Measurements from ENCODE around the gene TMEM232. TPM values are rescaled to one million over a fixed set of nuclear protein-coding genes. Genes with fewer than 3 reads are reported as not detected.

The TMEM232 gene
- total and polyA plus RNA-seq, 9 of the 15 experiments (the other 6 are each of a cell fraction or from before 2014, with no cell fraction given), result 0.09 to 2.2 (median 0.41) TPM

DNA sequence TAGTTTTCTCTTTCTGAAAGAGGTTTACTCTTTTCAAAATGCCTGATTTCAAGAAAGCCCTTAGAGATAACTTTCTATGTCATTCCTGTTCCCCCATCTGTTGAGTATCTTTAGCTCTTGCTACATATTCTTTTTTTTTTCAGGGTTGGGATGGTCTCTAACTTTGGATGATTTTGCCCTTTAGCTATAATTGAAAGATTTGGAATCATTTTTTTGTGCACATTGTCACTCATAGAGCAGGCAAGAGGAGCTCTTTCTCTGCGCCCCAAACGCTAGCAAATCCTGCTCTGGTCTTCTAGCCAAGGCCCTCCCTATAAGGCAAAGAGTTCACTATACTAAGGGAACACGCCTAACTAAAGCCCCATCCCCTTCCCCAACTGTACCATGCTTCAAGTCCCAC is 316.9 kb downstream of the TMEM232 start:
- POLR2A ChIA-PET, result no interaction called here
- TF ChIP-seq, protein P1, sequence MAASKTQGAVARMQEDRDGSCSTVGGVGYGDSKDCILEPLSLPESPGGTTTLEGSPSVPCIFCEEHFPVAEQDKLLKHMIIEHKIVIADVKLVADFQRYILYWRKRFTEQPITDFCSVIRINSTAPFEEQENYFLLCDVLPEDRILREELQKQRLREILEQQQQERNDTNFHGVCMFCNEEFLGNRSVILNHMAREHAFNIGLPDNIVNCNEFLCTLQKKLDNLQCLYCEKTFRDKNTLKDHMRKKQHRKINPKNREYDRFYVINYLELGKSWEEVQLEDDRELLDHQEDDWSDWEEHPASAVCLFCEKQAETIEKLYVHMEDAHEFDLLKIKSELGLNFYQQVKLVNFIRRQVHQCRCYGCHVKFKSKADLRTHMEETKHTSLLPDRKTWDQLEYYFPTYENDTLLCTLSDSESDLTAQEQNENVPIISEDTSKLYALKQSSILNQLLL (CRISPR knock-in tag; IDR thresholded peaks at IDR 0.05; ENCODE audit: borderline replicate concordance), result no peak
- TF ChIP-seq ZBED1 (IDR thresholded peaks at IDR 0.05) (no peak), HDGF (IDR thresholded peaks at IDR 0.05) (no peak), HLTF (IDR thresholded peaks at IDR 0.05) (no peak), ZNF778 (CRISPR knock-in tag; IDR thresholded peaks at IDR 0.05) (no peak), BCL6 (CRISPR knock-in tag; IDR thresholded peaks at IDR 0.05) (no peak), ZNF696 (CRISPR knock-in tag; conservative IDR thresholded peaks at IDR 0.05) (no peak), SREBF1 (IDR thresholded peaks at IDR 0.05; ENCODE audit: borderline replicate concordance, low read depth, low read length) (no peak), TBL1XR1 (IDR thresholded peaks at IDR 0.05; ENCODE audit: low read length in 2 of 2) (no peak), KLF10 (CRISPR knock-in tag; IDR thresholded peaks at IDR 0.05) (no peak), SMARCA4 (IDR thresholded peaks at IDR 0.05) (no peak), HSF4 (CRISPR knock-in tag; IDR thresholded peaks at IDR 0.05; ENCODE audit: borderline replicate concordance) (no peak)
- TF ChIP-seq, protein P2, sequence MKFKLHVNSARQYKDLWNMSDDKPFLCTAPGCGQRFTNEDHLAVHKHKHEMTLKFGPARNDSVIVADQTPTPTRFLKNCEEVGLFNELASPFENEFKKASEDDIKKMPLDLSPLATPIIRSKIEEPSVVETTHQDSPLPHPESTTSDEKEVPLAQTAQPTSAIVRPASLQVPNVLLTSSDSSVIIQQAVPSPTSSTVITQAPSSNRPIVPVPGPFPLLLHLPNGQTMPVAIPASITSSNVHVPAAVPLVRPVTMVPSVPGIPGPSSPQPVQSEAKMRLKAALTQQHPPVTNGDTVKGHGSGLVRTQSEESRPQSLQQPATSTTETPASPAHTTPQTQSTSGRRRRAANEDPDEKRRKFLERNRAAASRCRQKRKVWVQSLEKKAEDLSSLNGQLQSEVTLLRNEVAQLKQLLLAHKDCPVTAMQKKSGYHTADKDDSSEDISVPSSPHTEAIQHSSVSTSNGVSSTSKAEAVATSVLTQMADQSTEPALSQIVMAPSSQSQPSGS (CRISPR knock-in tag; IDR thresholded peaks at IDR 0.05), result no peak
- TF ChIP-seq, protein P3, sequence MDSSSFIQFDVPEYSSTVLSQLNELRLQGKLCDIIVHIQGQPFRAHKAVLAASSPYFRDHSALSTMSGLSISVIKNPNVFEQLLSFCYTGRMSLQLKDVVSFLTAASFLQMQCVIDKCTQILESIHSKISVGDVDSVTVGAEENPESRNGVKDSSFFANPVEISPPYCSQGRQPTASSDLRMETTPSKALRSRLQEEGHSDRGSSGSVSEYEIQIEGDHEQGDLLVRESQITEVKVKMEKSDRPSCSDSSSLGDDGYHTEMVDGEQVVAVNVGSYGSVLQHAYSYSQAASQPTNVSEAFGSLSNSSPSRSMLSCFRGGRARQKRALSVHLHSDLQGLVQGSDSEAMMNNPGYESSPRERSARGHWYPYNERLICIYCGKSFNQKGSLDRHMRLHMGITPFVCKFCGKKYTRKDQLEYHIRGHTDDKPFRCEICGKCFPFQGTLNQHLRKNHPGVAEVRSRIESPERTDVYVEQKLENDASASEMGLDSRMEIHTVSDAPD (CRISPR knock-in tag; IDR thresholded peaks at IDR 0.05), result no peak
- TF ChIP-seq, protein P4, sequence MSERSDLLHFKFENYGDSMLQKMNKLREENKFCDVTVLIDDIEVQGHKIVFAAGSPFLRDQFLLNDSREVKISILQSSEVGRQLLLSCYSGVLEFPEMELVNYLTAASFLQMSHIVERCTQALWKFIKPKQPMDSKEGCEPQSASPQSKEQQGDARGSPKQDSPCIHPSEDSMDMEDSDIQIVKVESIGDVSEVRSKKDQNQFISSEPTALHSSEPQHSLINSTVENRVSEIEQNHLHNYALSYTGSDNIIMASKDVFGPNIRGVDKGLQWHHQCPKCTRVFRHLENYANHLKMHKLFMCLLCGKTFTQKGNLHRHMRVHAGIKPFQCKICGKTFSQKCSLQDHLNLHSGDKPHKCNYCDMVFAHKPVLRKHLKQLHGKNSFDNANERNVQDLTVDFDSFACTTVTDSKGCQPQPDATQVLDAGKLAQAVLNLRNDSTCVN (CRISPR knock-in tag; IDR thresholded peaks at IDR 0.05), result no peak
- TF ChIP-seq, protein P5, sequence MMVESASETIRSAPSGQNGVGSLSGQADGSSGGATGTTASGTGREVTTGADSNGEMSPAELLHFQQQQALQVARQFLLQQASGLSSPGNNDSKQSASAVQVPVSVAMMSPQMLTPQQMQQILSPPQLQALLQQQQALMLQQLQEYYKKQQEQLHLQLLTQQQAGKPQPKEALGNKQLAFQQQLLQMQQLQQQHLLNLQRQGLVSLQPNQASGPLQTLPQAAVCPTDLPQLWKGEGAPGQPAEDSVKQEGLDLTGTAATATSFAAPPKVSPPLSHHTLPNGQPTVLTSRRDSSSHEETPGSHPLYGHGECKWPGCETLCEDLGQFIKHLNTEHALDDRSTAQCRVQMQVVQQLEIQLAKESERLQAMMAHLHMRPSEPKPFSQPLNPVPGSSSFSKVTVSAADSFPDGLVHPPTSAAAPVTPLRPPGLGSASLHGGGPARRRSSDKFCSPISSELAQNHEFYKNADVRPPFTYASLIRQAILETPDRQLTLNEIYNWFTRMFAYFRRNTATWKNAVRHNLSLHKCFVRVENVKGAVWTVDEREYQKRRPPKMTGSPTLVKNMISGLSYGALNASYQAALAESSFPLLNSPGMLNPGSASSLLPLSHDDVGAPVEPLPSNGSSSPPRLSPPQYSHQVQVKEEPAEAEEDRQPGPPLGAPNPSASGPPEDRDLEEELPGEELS (CRISPR knock-in tag; IDR thresholded peaks at IDR 0.05; ENCODE audit: borderline replicate concordance), result no peak

More for the DNA sequence above, 316.9 kb downstream of the TMEM232 start:
- CTCF ChIA-PET (ENCODE audit: low intra/inter-chr PET ratio), result no interaction called here
- no peaks in the 10 kb centered on the region for H3K9me3 ChIP-seq (replicated peaks; ENCODE audit: control insufficient read depth, insufficient read depth, low read depth, low read length)
- no peaks in the 10 kb centered on the region for H3K4me1 ChIP-seq (replicated peaks in 1 of 2; ENCODE audit: control insufficient read depth in 2 of 2, insufficient read depth in 2 of 2, low read length in 2 of 2)
- no peak overlapping the region for H3K4me3 ChIP-seq
- ATAC-seq (no peak), FAIRE-seq (no peak), DNase-seq (ENCODE audit: extremely low read depth in 1 of 4, low spot score in 3 of 4) (no peak)
- no peaks in the 10 kb centered on the region for H4K20me1 ChIP-seq (replicated peaks; ENCODE audit: control insufficient read depth, insufficient read depth, low read length)
- WGBS (ENCODE audit: insufficient coverage, low coverage, missing lambda C conversion rate), result 0% methylated on average over 3 of the region's 3 CpGs
- H3K36me3 ChIP-seq (ENCODE audit: control insufficient read depth, insufficient read depth, low read length), result no peaks in the 10 kb centered on the region
- no peak overlapping the region for H3K4me2 ChIP-seq (ENCODE audit: insufficient read depth, low read length)
- no TSS peak for BruUV-seq (replicated peaks)
- H3K27ac ChIP-seq (ENCODE audit: extremely low read depth, low read depth, low read length), result no peak overlapping the region
- in situ Hi-C loops (cut with MboI) (no loop called here), intact Hi-C loops (cut with micrococcal nuclease) (no loop called here)
- no peak overlapping the region for H3K9ac ChIP-seq (ENCODE audit: insufficient read depth in 1 of 2, low read depth in 2 of 2, low read length in 2 of 2)
- no peaks in the 10 kb centered on the region for H3K79me2 ChIP-seq (ENCODE audit: control insufficient read depth, insufficient read depth, low read length)
- no peaks in the 10 kb centered on the region for H3K27me3 ChIP-seq (ENCODE audit: control insufficient read depth in 2 of 2, insufficient read depth in 2 of 2, low read length in 2 of 2)
- H2AFZ ChIP-seq (ENCODE audit: low read depth, low read length), result no peak overlapping the region
- H3K9me1 ChIP-seq (ENCODE audit: control insufficient read depth, insufficient read depth, low read length), result no peaks in the 10 kb centered on the region
